SK-N-SH treated with all-trans-retinoic acid at 6 μM for 48 hours (cell line): ENCODE data around the gene PAN2.

Experiments
- ZFP3 ChIP-seq: fragments of 250-450 bp; sonication (Bioruptor Pico); IDR thresholded peaks from 2 replicates; pipeline ENCODE4 v1.5.0; 2020; ENCODE audit warnings: mild to moderate bottlenecking, moderate library complexity
- TF ChIP-seq, protein P1 (sequence below): fragments of 250-450 bp; sonication (Bioruptor Pico); IDR thresholded peaks from 2 replicates; pipeline ENCODE4 v1.5.0; 2020; ENCODE audit warnings: mild to moderate bottlenecking, moderate library complexity

DNA sequence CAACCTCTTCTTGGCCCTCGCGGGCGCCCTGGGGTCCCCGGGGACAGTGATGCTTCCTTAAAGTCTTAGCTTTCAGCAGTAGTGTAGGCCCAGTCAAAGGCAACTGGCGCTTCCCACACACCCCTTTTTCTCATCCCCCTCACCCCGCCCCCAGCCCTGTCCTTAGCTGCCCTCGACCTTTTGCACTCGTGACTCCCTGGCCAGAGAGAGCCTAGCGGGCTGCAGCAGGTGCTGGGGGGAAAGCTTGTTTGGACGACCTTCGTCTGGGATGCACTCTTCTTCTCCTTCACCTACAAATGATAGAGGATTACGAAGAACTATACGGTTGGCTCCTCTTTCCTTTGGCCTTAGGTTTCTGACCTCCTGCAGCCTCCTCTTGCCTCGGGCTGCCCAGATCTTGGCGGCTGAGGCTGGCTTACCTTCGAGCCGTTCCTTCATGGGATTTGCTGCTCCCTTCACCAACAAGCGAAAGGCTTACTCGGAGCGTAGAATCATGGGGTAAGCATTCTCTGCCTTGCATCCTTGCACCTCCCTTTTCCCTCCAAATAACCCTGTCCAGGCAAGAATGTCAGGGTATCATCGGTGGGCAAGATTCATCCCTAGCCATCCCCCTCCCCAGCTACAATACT is 66.2 kb downstream of the PAN2 start:
- TF ChIP-seq, protein P1, sequence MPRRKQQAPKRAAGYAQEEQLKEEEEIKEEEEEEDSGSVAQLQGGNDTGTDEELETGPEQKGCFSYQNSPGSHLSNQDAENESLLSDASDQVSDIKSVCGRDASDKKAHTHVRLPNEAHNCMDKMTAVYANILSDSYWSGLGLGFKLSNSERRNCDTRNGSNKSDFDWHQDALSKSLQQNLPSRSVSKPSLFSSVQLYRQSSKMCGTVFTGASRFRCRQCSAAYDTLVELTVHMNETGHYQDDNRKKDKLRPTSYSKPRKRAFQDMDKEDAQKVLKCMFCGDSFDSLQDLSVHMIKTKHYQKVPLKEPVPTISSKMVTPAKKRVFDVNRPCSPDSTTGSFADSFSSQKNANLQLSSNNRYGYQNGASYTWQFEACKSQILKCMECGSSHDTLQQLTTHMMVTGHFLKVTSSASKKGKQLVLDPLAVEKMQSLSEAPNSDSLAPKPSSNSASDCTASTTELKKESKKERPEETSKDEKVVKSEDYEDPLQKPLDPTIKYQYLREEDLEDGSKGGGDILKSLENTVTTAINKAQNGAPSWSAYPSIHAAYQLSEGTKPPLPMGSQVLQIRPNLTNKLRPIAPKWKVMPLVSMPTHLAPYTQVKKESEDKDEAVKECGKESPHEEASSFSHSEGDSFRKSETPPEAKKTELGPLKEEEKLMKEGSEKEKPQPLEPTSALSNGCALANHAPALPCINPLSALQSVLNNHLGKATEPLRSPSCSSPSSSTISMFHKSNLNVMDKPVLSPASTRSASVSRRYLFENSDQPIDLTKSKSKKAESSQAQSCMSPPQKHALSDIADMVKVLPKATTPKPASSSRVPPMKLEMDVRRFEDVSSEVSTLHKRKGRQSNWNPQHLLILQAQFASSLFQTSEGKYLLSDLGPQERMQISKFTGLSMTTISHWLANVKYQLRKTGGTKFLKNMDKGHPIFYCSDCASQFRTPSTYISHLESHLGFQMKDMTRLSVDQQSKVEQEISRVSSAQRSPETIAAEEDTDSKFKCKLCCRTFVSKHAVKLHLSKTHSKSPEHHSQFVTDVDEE (CRISPR knock-in tag), result no peak
- no peak for TF ChIP-seq ZFP3 (CRISPR knock-in tag)
